MM.1S (cell line): ENCODE results near the gene DNAAF5.

Experiments
- DNase-seq: peaks from one replicate; pipeline ENCODE4 v3.0.0-alpha.2; 2015
- H2AFZ ChIP-seq: fragments of 300-600 bp; sonication (generic); 2 replicates; pipeline ENCODE4 v1.6.0; 2016; ENCODE audit warnings: antibody characterized with exemption, low read length
- H3F3A ChIP-seq: fragments of 300-600 bp; sonication (generic); 2 replicates; pipeline ENCODE4 v1.6.1; 2016; ENCODE audit warnings: mild to moderate bottlenecking, antibody characterized with exemption, low read length, moderate library complexity, mixed read lengths; ENCODE audit not compliant: insufficient read depth
- H3K27ac ChIP-seq: fragments of 300-600 bp; sonication (generic); 2 replicates; pipeline ENCODE4 v1.5.1; 2016; ENCODE audit warnings: mild to moderate bottlenecking, low read length
- H3K27me3 ChIP-seq: fragments of 300-600 bp; sonication (generic); replicated peaks from 2 replicates; pipeline ENCODE4 v1.6.0; 2016; ENCODE audit warnings: low read length; ENCODE audit not compliant: insufficient read depth
- H3K36me3 ChIP-seq: fragments of 300-600 bp; sonication (generic); replicated peaks from 2 replicates; pipeline ENCODE4 v1.6.1; 2016; ENCODE audit warnings: mild to moderate bottlenecking, low read length, mixed read lengths; ENCODE audit not compliant: insufficient read depth
- H3K4me1 ChIP-seq: fragments of 300-600 bp; sonication (generic); 2 replicates; pipeline ENCODE4 v1.6.1; 2016; ENCODE audit warnings: low read length, mixed read lengths
- H3K4me2 ChIP-seq: fragments of 300-600 bp; sonication (generic); 2 replicates; pipeline ENCODE4 v1.6.0; 2016; ENCODE audit warnings: low read depth, low read length
- H3K4me3 ChIP-seq: fragments of 300-600 bp; sonication (generic); 2 replicates; pipeline ENCODE4 v1.5.1; 2016; ENCODE audit warnings: low read length, mixed read lengths
- H3K79me2 ChIP-seq: fragments of 300-600 bp; sonication (generic); 2 replicates; pipeline ENCODE4 v1.6.1; 2016; ENCODE audit warnings: mixed run types, low read length, mixed read lengths
- H3K9ac ChIP-seq: fragments of 300-600 bp; sonication (generic); 2 replicates; pipeline ENCODE4 v1.6.1; 2016; ENCODE audit warnings: low read length, mixed read lengths
- H3K9me2 ChIP-seq: fragments of 300-600 bp; sonication (generic); replicated peaks from 2 replicates; pipeline ENCODE4 v1.6.1; 2016; ENCODE audit warnings: mild to moderate bottlenecking, low read length, mixed read lengths; ENCODE audit not compliant: insufficient read depth
- H3K9me3 ChIP-seq: fragments of 300-600 bp; sonication (generic); replicated peaks from 2 replicates; pipeline ENCODE4 v1.6.1; 2016; ENCODE audit warnings: mild to moderate bottlenecking, low read length, mixed read lengths; ENCODE audit not compliant: insufficient read depth
- H4K20me1 ChIP-seq: fragments of 300-600 bp; sonication (generic); 2 replicates; pipeline ENCODE4 v1.6.1; 2016; ENCODE audit warnings: mild to moderate bottlenecking, low read length, moderate library complexity, mixed read lengths; ENCODE audit not compliant: insufficient read depth
- CTCF ChIP-seq: fragments of 300-600 bp; sonication (generic); IDR thresholded peaks from 2 replicates; pipeline ENCODE4 v1.5.1; 2016; ENCODE audit warnings: antibody characterized with exemption, low read length, mixed read lengths
- EZH2 ChIP-seq: fragments of 300-600 bp; sonication (generic); optimal IDR thresholded peaks from 2 replicates; pipeline ENCODE3; 2017; ENCODE audit warnings: low read depth, mild to moderate bottlenecking, antibody characterized with exemption, low read length, mixed read lengths
- EZH2phosphoT487 ChIP-seq: fragments of 300-600 bp; sonication (generic); IDR thresholded peaks from 2 replicates; pipeline ENCODE4 v1.6.1; 2018; ENCODE audit warnings: antibody characterized with exemption, low read length

DNAAF5 gene

DNA sequence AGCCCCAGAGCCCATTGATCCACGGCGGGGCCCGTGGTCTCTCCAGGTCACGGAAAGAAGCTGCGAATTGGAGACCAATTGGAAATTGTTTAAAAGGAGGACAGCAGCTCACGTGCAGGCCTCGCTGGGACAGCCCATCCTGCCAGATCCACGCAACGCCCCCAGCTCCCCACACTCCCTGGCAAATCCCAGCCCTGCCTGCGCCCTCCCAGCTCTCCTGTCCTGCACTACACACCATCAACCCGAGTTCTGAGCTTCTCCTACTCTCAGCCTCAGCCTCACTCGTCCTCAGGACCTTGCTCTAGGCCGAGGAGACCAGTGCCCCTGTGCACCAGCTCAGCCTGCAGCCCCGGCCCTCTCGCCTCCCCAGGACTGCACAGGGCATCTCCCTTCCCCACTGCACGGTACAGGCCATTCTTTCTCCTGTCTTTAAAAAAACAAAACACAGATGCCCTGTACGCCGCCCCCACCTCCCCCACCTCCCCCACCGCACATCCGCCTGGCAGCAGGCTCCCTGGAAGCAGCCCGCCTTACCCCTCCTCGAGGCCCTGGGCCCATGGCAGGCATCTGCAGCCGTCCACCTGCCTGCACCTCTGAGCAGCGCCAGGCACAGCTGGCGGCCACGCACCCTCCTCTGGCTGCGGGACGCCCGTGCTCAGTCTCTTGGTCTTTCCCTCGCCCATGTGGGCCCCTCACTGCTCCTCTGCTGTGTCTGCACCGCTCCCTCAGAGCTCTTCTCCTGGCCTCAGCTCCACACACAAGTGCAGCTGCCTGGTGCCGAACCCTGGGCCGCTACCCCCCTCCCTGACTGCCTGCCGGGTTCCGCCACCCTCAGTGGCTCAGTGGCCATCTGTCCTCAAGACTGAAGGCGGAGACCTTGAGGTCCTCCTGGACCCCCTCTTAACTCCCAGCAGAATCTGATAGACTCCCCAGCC is 57.3 kb downstream of the DNAAF5 start:
- Histone ChIP-seq H3K36me3 (peaks cover 4% of the 10 kb centered on the region; the same call in 1 of the 2 replicates), H3K27me3 (no peaks in the 10 kb centered on the region), H3K4me3 (no peak overlapping the region), H3F3A (no peaks in the 10 kb centered on the region), H3K9me2 (no peaks in the 10 kb centered on the region), H4K20me1 (no peaks in the 10 kb centered on the region), H3K9me3 (no peaks in the 10 kb centered on the region), H2AFZ (no peak overlapping the region), H3K27ac (no peak overlapping the region), H3K4me2 (no peak overlapping the region), H3K79me2 (no peaks in the 10 kb centered on the region), H3K9ac (no peak overlapping the region), H3K4me1 (no peaks in the 10 kb centered on the region)
- no peak for TF ChIP-seq EZH2
- TF ChIP-seq CTCF: no peak
- no peak for TF ChIP-seq EZH2phosphoT487
- no peak for DNase-seq

DNA sequence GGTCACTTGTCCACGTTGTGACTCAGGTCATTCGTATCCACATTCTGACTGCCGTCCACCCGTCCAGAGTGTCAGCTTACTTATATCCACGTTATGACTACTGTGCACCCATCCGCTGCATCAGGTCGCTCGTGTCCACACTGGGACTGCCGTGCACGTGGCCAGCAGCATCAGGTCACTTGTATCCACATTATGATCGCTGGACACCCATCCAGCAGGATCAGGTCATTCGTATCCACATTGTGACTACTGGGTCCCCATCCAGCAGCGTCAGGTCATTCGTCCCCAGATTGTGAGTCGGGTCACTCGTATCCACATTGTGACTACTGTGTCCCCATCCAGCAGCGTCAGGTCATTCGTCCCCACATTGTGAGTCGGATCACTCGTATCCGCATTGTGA is 58.5 kb downstream of the DNAAF5 start:
- Histone ChIP-seq H3K9me2 (no peaks in the 10 kb centered on the region), H3K27ac (no peak overlapping the region), H3K36me3 (peaks cover 4% of the 10 kb centered on the region; the same call in 1 of the 2 replicates), H2AFZ (no peak overlapping the region), H3K4me1 (no peaks in the 10 kb centered on the region), H3K9ac (no peak overlapping the region), H3K27me3 (no peaks in the 10 kb centered on the region), H3K4me3 (no peak overlapping the region), H3F3A (no peaks in the 10 kb centered on the region), H4K20me1 (no peaks in the 10 kb centered on the region), H3K9me3 (no peaks in the 10 kb centered on the region), H3K79me2 (no peaks in the 10 kb centered on the region), H3K4me2 (no peak overlapping the region)
- no peak for DNase-seq
- no peak for TF ChIP-seq EZH2phosphoT487
- TF ChIP-seq CTCF: no peak
- TF ChIP-seq EZH2: no peak

GRCh38 chr7:785416-785815 is 58.9 kb downstream of the DNAAF5 start:
- TF ChIP-seq CTCF: no peak
- no peak for TF ChIP-seq EZH2phosphoT487
- TF ChIP-seq EZH2: no peak
- H2AFZ ChIP-seq: no peak overlapping the region
- no peaks in the 10 kb centered on the region for H3F3A ChIP-seq
- H4K20me1 ChIP-seq: no peaks in the 10 kb centered on the region
- H3K36me3 ChIP-seq: peaks cover 4% of the 10 kb centered on the region; the same call in 1 of the 2 replicates
- H3K27ac ChIP-seq: no peak overlapping the region
- no peaks in the 10 kb centered on the region for H3K27me3 ChIP-seq
- H3K4me1 ChIP-seq: no peaks in the 10 kb centered on the region
- no peak overlapping the region for H3K4me2 ChIP-seq
- no peak for DNase-seq
- H3K4me3 ChIP-seq: no peak overlapping the region
- no peaks in the 10 kb centered on the region for H3K9me3 ChIP-seq
- H3K79me2 ChIP-seq: no peaks in the 10 kb centered on the region
- H3K9me2 ChIP-seq: no peaks in the 10 kb centered on the region
- no peak overlapping the region for H3K9ac ChIP-seq
